ENCODE measurements around the gene FECH.

DNA sequence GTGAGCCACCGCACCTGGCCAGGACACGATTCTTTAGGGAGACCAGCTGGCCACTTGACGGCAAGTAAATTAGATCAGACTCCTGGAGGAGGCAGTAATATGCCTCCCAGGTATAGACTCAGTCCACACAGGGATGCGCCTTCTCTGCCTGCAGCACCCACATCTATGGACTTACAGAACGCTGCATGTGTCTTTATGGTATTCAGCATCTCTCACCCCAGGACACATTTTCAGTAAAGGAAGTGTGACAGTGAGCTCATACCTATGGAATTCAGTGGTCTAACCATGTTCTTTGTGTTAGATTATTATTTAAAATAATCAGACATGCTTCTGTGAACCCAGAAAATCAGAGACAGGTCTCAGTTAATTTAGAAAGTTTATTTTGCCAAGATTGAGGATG lies 41.0 kb upstream of the FECH start:
- TF ChIP-seq TARDBP (IDR thresholded peaks at IDR 0.05; ENCODE audit: borderline replicate concordance) (no peak), CREB1 (IDR thresholded peaks at IDR 0.05; ENCODE audit: low read depth) (no peak), IKZF1 (conservative IDR thresholded peaks at IDR 0.05) (no peak), POLR2A (IDR thresholded peaks at IDR 0.05; ENCODE audit: low read depth, low read length) (no peak), NBN (IDR thresholded peaks at IDR 0.05) (no peak)
- TF ChIP-seq, protein P1, sequence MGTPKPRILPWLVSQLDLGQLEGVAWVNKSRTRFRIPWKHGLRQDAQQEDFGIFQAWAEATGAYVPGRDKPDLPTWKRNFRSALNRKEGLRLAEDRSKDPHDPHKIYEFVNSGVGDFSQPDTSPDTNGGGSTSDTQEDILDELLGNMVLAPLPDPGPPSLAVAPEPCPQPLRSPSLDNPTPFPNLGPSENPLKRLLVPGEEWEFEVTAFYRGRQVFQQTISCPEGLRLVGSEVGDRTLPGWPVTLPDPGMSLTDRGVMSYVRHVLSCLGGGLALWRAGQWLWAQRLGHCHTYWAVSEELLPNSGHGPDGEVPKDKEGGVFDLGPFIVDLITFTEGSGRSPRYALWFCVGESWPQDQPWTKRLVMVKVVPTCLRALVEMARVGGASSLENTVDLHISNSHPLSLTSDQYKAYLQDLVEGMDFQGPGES (IDR thresholded peaks at IDR 0.05) = no peak
- TF ChIP-seq, protein P2, sequence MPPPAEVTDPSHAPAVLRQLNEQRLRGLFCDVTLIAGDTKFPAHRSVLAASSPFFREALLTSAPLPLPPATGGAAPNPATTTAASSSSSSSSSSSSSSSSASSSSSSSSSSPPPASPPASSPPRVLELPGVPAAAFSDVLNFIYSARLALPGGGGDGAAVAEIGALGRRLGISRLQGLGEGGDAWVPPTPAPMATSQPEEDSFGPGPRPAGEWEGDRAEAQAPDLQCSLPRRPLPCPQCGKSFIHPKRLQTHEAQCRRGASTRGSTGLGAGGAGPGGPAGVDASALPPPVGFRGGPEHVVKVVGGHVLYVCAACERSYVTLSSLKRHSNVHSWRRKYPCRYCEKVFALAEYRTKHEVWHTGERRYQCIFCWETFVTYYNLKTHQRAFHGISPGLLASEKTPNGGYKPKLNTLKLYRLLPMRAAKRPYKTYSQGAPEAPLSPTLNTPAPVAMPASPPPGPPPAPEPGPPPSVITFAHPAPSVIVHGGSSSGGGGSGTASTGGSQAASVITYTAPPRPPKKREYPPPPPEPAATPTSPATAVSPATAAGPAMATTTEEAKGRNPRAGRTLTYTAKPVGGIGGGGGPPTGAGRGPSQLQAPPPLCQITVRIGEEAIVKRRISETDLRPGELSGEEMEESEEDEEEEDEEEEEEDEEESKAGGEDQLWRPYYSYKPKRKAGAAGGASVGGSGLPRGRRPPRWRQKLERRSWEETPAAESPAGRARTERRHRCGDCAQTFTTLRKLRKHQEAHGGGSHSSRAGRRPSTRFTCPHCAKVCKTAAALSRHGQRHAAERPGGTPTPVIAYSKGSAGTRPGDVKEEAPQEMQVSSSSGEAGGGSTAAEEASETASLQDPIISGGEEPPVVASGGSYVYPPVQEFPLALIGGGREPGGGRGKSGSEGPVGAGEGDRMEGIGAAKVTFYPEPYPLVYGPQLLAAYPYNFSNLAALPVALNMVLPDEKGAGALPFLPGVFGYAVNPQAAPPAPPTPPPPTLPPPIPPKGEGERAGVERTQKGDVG (CRISPR knock-in tag; IDR thresholded peaks at IDR 0.05) = no peak
- TF ChIP-seq, protein P3, sequence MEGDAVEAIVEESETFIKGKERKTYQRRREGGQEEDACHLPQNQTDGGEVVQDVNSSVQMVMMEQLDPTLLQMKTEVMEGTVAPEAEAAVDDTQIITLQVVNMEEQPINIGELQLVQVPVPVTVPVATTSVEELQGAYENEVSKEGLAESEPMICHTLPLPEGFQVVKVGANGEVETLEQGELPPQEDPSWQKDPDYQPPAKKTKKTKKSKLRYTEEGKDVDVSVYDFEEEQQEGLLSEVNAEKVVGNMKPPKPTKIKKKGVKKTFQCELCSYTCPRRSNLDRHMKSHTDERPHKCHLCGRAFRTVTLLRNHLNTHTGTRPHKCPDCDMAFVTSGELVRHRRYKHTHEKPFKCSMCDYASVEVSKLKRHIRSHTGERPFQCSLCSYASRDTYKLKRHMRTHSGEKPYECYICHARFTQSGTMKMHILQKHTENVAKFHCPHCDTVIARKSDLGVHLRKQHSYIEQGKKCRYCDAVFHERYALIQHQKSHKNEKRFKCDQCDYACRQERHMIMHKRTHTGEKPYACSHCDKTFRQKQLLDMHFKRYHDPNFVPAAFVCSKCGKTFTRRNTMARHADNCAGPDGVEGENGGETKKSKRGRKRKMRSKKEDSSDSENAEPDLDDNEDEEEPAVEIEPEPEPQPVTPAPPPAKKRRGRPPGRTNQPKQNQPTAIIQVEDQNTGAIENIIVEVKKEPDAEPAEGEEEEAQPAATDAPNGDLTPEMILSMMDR (IDR thresholded peaks at IDR 0.05 in 2 of 3, conservative IDR thresholded peaks at IDR 0.05 in 1 of 3; ENCODE audit: control insufficient read depth in 2 of 3, extremely low read depth in 1 of 3, insufficient read depth in 1 of 3, low read depth in 3 of 3, low read length in 3 of 3) = no peak

Measured in GM12878 (cell line).